Lung (tissue), 12 donors: ENCODE data around the gene ATL3. TPM values are rescaled to one million over a fixed set of nuclear protein-coding genes. Genes with fewer than 3 reads are reported as not detected.

Experiments
- ATAC-seq: fragments of 200-7000 bp; cut with Tn5 transposase; one replicate; pipeline ENCODE4 v1.9.1; 2020; ENCODE audit warnings: moderate number of reproducible peaks; ENCODE audit not compliant: insufficient read depth, low FRiP score
- DNase-seq, 3 donors: peaks; one replicate each; pipeline ENCODE4 v3.0.0-alpha.2; 2013 to 2017
- H3K27ac ChIP-seq, 2 donors: one replicate each; pipeline ENCODE4 v1.5.1; 2013; ENCODE audit warnings: mild to moderate bottlenecking in 2 of 2, moderate library complexity in 2 of 2, control low read depth in 1 of 2, inconsistent platforms in 1 of 2, low read depth in 1 of 2, low read length in 1 of 2
- H3K27me3 ChIP-seq, 3 donors: one replicate each; pipeline ENCODE4 v1.5.1; 2013; ENCODE audit warnings: low read length in 2 of 3; ENCODE audit not compliant: control insufficient read depth in 3 of 3, insufficient read depth in 3 of 3
- H3K36me3 ChIP-seq, 4 donors: one replicate each; pipeline ENCODE4 v1.5.1; 2013; ENCODE audit warnings: low read length in 4 of 4, mild to moderate bottlenecking in 1 of 4, moderate library complexity in 1 of 4; ENCODE audit not compliant: control insufficient read depth in 4 of 4, insufficient read depth in 4 of 4
- H3K4me1 ChIP-seq, 5 donors: one replicate each; pipeline ENCODE4 v1.5.1; 2013; ENCODE audit warnings: low read length in 5 of 5, mild to moderate bottlenecking in 2 of 5, moderate library complexity in 1 of 5; ENCODE audit not compliant: control insufficient read depth in 5 of 5, insufficient read depth in 5 of 5
- H3K4me3 ChIP-seq: one replicate; pipeline ENCODE4 v1.5.1; 2013; ENCODE audit warnings: mild to moderate bottlenecking, control low read depth, moderate library complexity
- H3K9ac ChIP-seq, 2 donors: one replicate each; pipeline ENCODE4 v1.5.1; 2013; ENCODE audit warnings: low read length in 2 of 2, control low read depth in 1 of 2; ENCODE audit not compliant: insufficient read depth in 1 of 2
- H3K9me3 ChIP-seq, 4 donors: one replicate each; pipeline ENCODE4 v1.5.1; 2013; ENCODE audit warnings: low read length in 3 of 4, mild to moderate bottlenecking in 1 of 4, moderate library complexity in 1 of 4; ENCODE audit not compliant: control insufficient read depth in 4 of 4, insufficient read depth in 3 of 4
- CTCF ChIP-seq: IDR thresholded peaks from 2 replicates; pipeline ENCODE4 v1.5.1; 2012; ENCODE audit warnings: mild to moderate bottlenecking; ENCODE audit errors: control extremely low read depth, extremely low read depth
- WGBS, 2 donors: extraction: QIAGEN DNeasy Blood & Tissue Kit; methylation state at CpG; one replicate each; pipeline ENCODE4 v1.1.7; 2013; 5-methylcytosine and 5-hydroxymethylcytosine counted together
- polyA plus RNA-seq, 2 donors: library from polyadenylated mRNA; stranded (reverse); fragments of 200-250 nt; gene quantifications; one replicate each; pipeline ENCODE4 v1.2.1, GENCODE V29; 2013
- total RNA-seq, 2 donors: library from RNA; depleted of rRNA in 1 of 2; stranded (reverse); fragments of >200 nt in 1 of 2; gene quantifications; one replicate each; pipeline ENCODE4 v1.2.1, GENCODE V29; 2014 to 2021
- donor health status: control.
- donor health status: control.
- donor health status: Bipolar disorder and iron deficiency.
- donor health status: healthy.
- donor health status: DM: yes; HTN: yes; CAD: no.

The ATL3 gene
- total and polyA plus RNA-seq, 4 donors, result 13.6 to 79.5 (median 33.7) TPM

DNA sequence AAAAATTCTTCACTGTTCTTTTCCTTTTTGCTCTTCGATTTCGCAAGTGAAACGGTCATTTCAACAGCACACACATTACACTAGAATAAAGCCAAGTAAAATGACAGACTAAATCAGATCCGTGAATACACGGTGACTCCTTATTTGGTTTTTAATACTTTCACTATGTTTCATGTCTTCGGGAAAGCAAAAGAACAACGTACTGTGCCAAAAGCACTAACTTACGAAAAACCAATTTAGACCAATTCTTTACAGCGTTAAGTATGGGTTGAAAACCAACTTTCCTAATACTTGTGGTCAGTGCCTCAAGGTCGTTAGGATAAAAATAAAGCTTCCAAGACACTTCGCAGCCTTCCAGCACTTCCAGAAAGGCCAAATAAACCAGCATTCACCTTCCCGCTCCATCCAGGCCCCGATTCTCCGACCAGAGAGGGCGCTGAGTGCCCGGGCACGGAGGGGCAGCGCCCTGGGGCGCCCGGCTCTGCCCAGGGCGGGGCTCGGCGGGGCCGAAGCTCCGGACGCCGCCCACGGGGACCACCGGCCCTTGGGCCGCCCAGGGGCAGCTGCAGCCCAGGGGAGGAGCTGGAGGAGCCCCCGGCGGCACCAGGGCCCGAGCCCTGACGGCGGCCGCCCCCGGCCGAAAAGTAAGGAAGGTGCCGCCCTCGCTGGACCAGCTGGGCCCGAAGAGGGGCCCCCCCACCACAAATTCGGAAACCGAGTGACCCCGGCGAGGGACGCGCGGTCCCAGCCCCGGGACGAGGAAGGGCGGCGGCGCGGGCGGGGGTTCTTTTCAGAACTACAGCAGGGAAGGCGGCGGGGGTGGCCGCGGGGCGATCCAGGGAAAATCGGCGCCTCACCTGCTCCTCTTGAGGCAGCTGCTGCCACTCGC is 499 bp downstream of the ATL3 start:
- Histone ChIP-seq H3K9ac (peak overlapping the region; percentile 65 to 88), H3K27me3 (no peaks in the 10 kb centered on the region), H3K4me1 (peaks cover 0 to 21% (median 9%) of the 10 kb centered on the region in 5 donors), H3K4me3 (peak overlapping the region; percentile 72), H3K9me3 (no peaks in the 10 kb centered on the region), H3K36me3 (no peaks in the 10 kb centered on the region), H3K27ac (peak overlapping the region; percentile 95 to 97)
- peak; percentile 28 for TF ChIP-seq CTCF
- DNase-seq, result peak; percentile 40 to 66 (median 65)
- ATAC-seq, result peak; percentile 44
- WGBS, 2 donors, result 1% methylated on average over 60 to 63 of the region's 63 CpGs

GRCh38 chr11:63670096-63670432 is 1.1 kb downstream of the ATL3 start:
- Histone ChIP-seq H3K36me3 (no peaks in the 10 kb centered on the region), H3K4me3 (no peak overlapping the region), H3K9ac (peak overlapping the region; percentile 65 to 88), H3K9me3 (no peaks in the 10 kb centered on the region), H3K4me1 (peaks cover 0 to 21% (median 9%) of the 10 kb centered on the region in 5 donors), H3K27me3 (no peaks in the 10 kb centered on the region), H3K27ac (no peak overlapping the region)
- DNase-seq, result no peak
- no peak for ATAC-seq
- no peak for TF ChIP-seq CTCF
- WGBS, 2 donors, result 21 to 22% methylated on average over 7 of the region's 7 CpGs

- Histone ChIP-seq H3K27ac (peak overlapping the region in 1 of 2 donors; percentile 60), H3K4me3 (no peak overlapping the region), H3K27me3 (no peaks in the 10 kb centered on the region), H3K9ac (no peak overlapping the region), H3K4me1 (peaks cover 0 to 26% (median 9%) of the 10 kb centered on the region in 5 donors), H3K9me3 (no peaks in the 10 kb centered on the region), H3K36me3 (no peaks in the 10 kb centered on the region)
- no peak for ATAC-seq
- TF ChIP-seq CTCF, result no peak
- WGBS, 2 donors, result 65 to 69% methylated on average over 3 of the region's 3 CpGs
- no peak for DNase-seq
Observed at GRCh38 chr11:63667995-63668795, 3.0 kb downstream of the ATL3 start.
